Endothelial cell of umbilical vein (primary cell): ENCODE data around the gene PPAN. TPM values are rescaled to one million over a fixed set of nuclear protein-coding genes. Genes with fewer than 3 reads are reported as not detected.

Experiments
- BruUV-seq: library from RNA; stranded (reverse); fragments of 400-500 nt; replicated peaks from 2 replicates; lab custom pipeline; 2021; lab: Mats Ljungman, UMichigan
- CTCF ChIA-PET: fragments of 300-600, 350-600 bp; sonication (Branson Sonifier 250); formaldehyde crosslinking; loops from one replicate; lab custom pipeline; 2021; ENCODE audit warnings: antibody characterized with exemption, inconsistent platforms; lab: Charles Lee
- POLR2A ChIA-PET: fragments of 300-600, 350-600 bp; sonication (Branson Sonifier 250); formaldehyde crosslinking; loops from one replicate; lab custom pipeline; 2021; ENCODE audit warnings: antibody characterized with exemption, inconsistent platforms; lab: Charles Lee
- DNase-seq: peaks from one replicate; pipeline ENCODE4 v3.0.0-alpha.2; 2011; ENCODE audit warnings: low read depth, low spot score
- FAIRE-seq: peaks from 2 replicates; lab custom pipeline; 2011; peaks lifted over from hg19 to GRCh38; lab: Jason Lieb, UNC
- H2AFZ ChIP-seq: 2 replicates; pipeline ENCODE4 v1.6.0; 2012; ENCODE audit warnings: low read depth, low read length, control low read depth, inconsistent platforms
- H3K27ac ChIP-seq: 2 replicates; pipeline ENCODE4 v1.5.1; 2011; ENCODE audit warnings: low read depth, mild to moderate bottlenecking, control low read depth, low read length, moderate library complexity; ENCODE audit not compliant: insufficient read depth
- H3K27me3 ChIP-seq, 2 experiments: 2 replicates each; pipeline versions ENCODE4 v1.6.0 to v1.6.1; 2011; ENCODE audit warnings: low read length in 2 of 2, mixed read lengths in 1 of 2; ENCODE audit not compliant: control insufficient read depth in 2 of 2, insufficient read depth in 2 of 2
- H3K36me3 ChIP-seq, 2 experiments: 2 replicates in 1 of 2; 3 replicates in 1 of 2; pipeline ENCODE4 v1.5.1; 2011; ENCODE audit warnings: low read length in 2 of 2, mild to moderate bottlenecking in 1 of 2, moderate library complexity in 1 of 2; ENCODE audit not compliant: control insufficient read depth in 2 of 2, insufficient read depth in 2 of 2; ENCODE audit errors: extremely low read depth in 1 of 2
- H3K4me1 ChIP-seq: 3 replicates; pipeline ENCODE4 v1.5.1; 2011; ENCODE audit warnings: mild to moderate bottlenecking, low read length; ENCODE audit not compliant: control insufficient read depth, insufficient read depth; ENCODE audit errors: extremely low read depth
- H3K4me2 ChIP-seq: 2 replicates; pipeline ENCODE4 v1.6.1; 2011; ENCODE audit warnings: low read length, control low read depth, mixed read lengths; ENCODE audit not compliant: insufficient read depth
- H3K4me3 ChIP-seq, 3 experiments: fragments of 200-600 bp in 1 of 3; sonication (generic), shearing (Covaris generic) in 1 of 3; replicated peaks in 1 of 3; 2 replicates each; pipeline ENCODE4 v1.5.1; 2011 to 2016; ENCODE audit warnings: control low read depth in 3 of 3, low read length in 3 of 3, mild to moderate bottlenecking in 2 of 3, inconsistent platforms in 1 of 3, low read depth in 1 of 3, moderate library complexity in 1 of 3; ENCODE audit not compliant: insufficient read depth in 1 of 3
- H3K79me2 ChIP-seq: 2 replicates; pipeline ENCODE4 v1.6.0; 2012; ENCODE audit warnings: low read length, inconsistent platforms; ENCODE audit not compliant: control insufficient read depth, insufficient read depth
- H3K9ac ChIP-seq: replicated peaks from 2 replicates; pipeline ENCODE3; 2011; ENCODE audit warnings: low read length, control low read depth; ENCODE audit not compliant: insufficient read depth; ENCODE audit errors: extremely low read depth
- H3K9me1 ChIP-seq: replicated peaks from 3 replicates; pipeline ENCODE4 v1.6.0; 2011; ENCODE audit warnings: mild to moderate bottlenecking, low read length; ENCODE audit not compliant: control insufficient read depth, insufficient read depth; ENCODE audit errors: extremely low read depth
- H3K9me3 ChIP-seq: replicated peaks from 2 replicates; pipeline ENCODE4 v1.5.1; 2012; ENCODE audit warnings: low read length, inconsistent platforms; ENCODE audit not compliant: control insufficient read depth, insufficient read depth
- H4K20me1 ChIP-seq: replicated peaks from 2 replicates; pipeline ENCODE3; 2011; ENCODE audit warnings: mild to moderate bottlenecking, low read length; ENCODE audit not compliant: control insufficient read depth, insufficient read depth; ENCODE audit errors: extremely low read depth
- EZH2 ChIP-seq: IDR thresholded peaks from 2 replicates; pipeline ENCODE4 v1.6.1; 2012; ENCODE audit warnings: borderline replicate concordance, low read depth, mild to moderate bottlenecking, moderate library complexity, low read length, inconsistent platforms; ENCODE audit not compliant: severe bottlenecking
- FOS ChIP-seq: IDR thresholded peaks from 2 replicates; pipeline ENCODE4 v1.6.1; 2011; ENCODE audit warnings: mild to moderate bottlenecking, low read length, moderate library complexity, borderline replicate concordance; ENCODE audit not compliant: insufficient read depth
- GATA2 ChIP-seq: IDR thresholded peaks from 2 replicates; pipeline ENCODE4 v1.7.0; 2011; ENCODE audit warnings: low read depth, mild to moderate bottlenecking, moderate library complexity, mixed read lengths, low read length; ENCODE audit not compliant: insufficient read length, insufficient read depth
- JUN ChIP-seq: IDR thresholded peaks from 2 replicates; pipeline ENCODE4 v1.6.1; 2011; ENCODE audit warnings: borderline replicate concordance, low read depth; ENCODE audit not compliant: insufficient read length, insufficient read depth
- MYC ChIP-seq: IDR thresholded peaks from one replicate; pipeline ENCODE4 v1.6.1; 2011; ENCODE audit warnings: mild to moderate bottlenecking, low read depth, low read length
- POLR2A ChIP-seq: IDR thresholded peaks from 2 replicates; pipeline ENCODE4 v1.6.1; 2012; ENCODE audit warnings: low read depth, mild to moderate bottlenecking, control low read depth, low read length
- POLR2AphosphoS5 ChIP-seq: IDR thresholded peaks from 2 replicates; pipeline ENCODE4 v1.6.1; 2012; ENCODE audit warnings: low read depth, mild to moderate bottlenecking, control low read depth, low read length, moderate library complexity; ENCODE audit not compliant: insufficient read depth
- dilution Hi-C: fragments of 300-500 bp; cut with MboI; formaldehyde crosslinking; loops from one replicate; pipeline ENCODE4 v1.15.0; 2019; ENCODE audit warnings: low sequenced_read_pairs; ENCODE audit not compliant: extremely low pct_ligation_motif_present
- intact Hi-C: fragments of 100-400 bp; cut with micrococcal nuclease; formaldehyde crosslinking; loops from one replicate; pipeline ENCODE4 v1.10.0; 2022
- polyA plus RNA-seq, 4 experiments: library from polyadenylated mRNA; depleted of rRNA in 3 of 4; stranded (reverse) in 3 of 4; unstranded in 1 of 4; fragments of >200 nt; gene quantifications; 2 replicates each; pipeline versions ENCODE4 v1.2.1 to v1.2.3, GENCODE V29; 2011 to 2012; ENCODE audit warnings: missing spikeins in 1 of 4
- total RNA-seq: library from RNA; stranded (reverse); gene quantifications from 2 replicates; pipeline ENCODE4 v1.2.3, GENCODE V29; 2021
- TF ChIP-seq, protein P1 (sequence below): IDR thresholded peaks from 2 replicates; pipeline ENCODE4 v1.6.1; 2011; ENCODE audit not compliant: insufficient read depth, insufficient read length
- TF ChIP-seq, protein P2 (sequence below), 2 donors: IDR thresholded peaks; 1 replicate in 1 of 2; 2 replicates in 1 of 2; pipeline ENCODE4 v1.5.1; 2011; ENCODE audit warnings: low read length in 2 of 2, mild to moderate bottlenecking in 2 of 2, moderate library complexity in 2 of 2, control low read depth in 1 of 2, inconsistent platforms in 1 of 2, low read depth in 1 of 2; ENCODE audit not compliant: insufficient read depth in 1 of 2; ENCODE audit errors: extremely low read depth in 1 of 2

Gene PPAN
- total and polyA plus RNA-seq, 2 donors (not counting 3 experiments of a cell fraction or from before 2014, with no cell fraction given): 27.6 to 51.6 TPM

DNA sequence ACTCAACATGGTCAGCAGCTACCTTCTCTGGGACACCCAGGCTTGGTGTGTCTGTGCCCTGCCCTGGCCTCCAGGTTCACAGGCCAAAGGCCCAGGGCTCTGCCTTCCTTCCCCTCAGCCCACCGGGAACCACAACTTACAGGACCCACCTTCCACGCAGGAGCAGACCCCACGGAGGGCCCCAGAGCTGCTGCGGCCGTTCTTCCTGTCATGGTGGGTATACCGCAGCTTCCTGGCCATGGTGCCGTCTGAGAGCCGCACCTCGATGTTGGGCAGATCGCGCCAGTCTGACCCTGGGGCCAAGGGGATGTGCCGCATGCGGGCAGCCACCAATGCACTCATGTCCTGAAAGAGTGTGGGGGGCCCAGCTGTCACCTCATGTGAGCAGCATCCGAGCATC is 30.8 kb downstream of the PPAN start:
- H3K9me1 ChIP-seq: no peaks in the 10 kb centered on the region
- DNase-seq (no peak), FAIRE-seq (no peak)
- H3K27ac ChIP-seq: no peak overlapping the region
- no peaks in the 10 kb centered on the region for H3K4me1 ChIP-seq
- no peak overlapping the region for H3K4me2 ChIP-seq
- no peak overlapping the region for H3K4me3 ChIP-seq
- no peak overlapping the region for H3K9ac ChIP-seq
- no peak overlapping the region for H2AFZ ChIP-seq
- no peaks in the 10 kb centered on the region for H3K9me3 ChIP-seq
- TF ChIP-seq EZH2: no peak
- TF ChIP-seq, protein P1, sequence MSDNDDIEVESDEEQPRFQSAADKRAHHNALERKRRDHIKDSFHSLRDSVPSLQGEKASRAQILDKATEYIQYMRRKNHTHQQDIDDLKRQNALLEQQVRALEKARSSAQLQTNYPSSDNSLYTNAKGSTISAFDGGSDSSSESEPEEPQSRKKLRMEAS: no peak
- no peak for TF ChIP-seq POLR2A
- TF ChIP-seq FOS: no peak
- no peak for TF ChIP-seq GATA2
- TF ChIP-seq MYC: no peak
- no peak for TF ChIP-seq POLR2AphosphoS5
- TF ChIP-seq, protein P2, sequence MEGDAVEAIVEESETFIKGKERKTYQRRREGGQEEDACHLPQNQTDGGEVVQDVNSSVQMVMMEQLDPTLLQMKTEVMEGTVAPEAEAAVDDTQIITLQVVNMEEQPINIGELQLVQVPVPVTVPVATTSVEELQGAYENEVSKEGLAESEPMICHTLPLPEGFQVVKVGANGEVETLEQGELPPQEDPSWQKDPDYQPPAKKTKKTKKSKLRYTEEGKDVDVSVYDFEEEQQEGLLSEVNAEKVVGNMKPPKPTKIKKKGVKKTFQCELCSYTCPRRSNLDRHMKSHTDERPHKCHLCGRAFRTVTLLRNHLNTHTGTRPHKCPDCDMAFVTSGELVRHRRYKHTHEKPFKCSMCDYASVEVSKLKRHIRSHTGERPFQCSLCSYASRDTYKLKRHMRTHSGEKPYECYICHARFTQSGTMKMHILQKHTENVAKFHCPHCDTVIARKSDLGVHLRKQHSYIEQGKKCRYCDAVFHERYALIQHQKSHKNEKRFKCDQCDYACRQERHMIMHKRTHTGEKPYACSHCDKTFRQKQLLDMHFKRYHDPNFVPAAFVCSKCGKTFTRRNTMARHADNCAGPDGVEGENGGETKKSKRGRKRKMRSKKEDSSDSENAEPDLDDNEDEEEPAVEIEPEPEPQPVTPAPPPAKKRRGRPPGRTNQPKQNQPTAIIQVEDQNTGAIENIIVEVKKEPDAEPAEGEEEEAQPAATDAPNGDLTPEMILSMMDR (IDR thresholded peaks at IDR 0.05; ENCODE audit: extremely low read depth in 1 of 2, insufficient read depth in 1 of 2, low read depth in 1 of 2, low read length in 2 of 2): no peak
- TF ChIP-seq JUN: no peak
- ChIA-PET CTCF (no interaction called here), POLR2A (no interaction called here)
- no peaks in the 10 kb centered on the region for H3K79me2 ChIP-seq
- H3K36me3 ChIP-seq: peaks cover 10 to 63% of the 10 kb centered on the region in 2 experiments
- no peaks in the 10 kb centered on the region for H4K20me1 ChIP-seq
- no peaks in the 10 kb centered on the region for H3K27me3 ChIP-seq
- intact Hi-C loops: no loop called here
- BruUV-seq: no TSS peak
- dilution Hi-C loops: no loop called here
